Skeletal muscle satellite cell (primary cell): ENCODE results near the gene CHML.
"Not testable (repeated sequence)": the region's sequence is repeated elsewhere in the genome, so short reads cannot be mapped to it uniquely, and the experiment has no call there.

ENCODE experiments used
- H3K27me3 ChIP-seq: 2 replicates; pipeline ENCODE4 v1.7.0; 2013; ENCODE audit warnings: low read length; ENCODE audit not compliant: control insufficient read depth, insufficient read depth
- H3K36me3 ChIP-seq: 2 replicates; pipeline ENCODE4 v1.7.0; 2013; ENCODE audit warnings: mild to moderate bottlenecking, control low read depth, low read length; ENCODE audit not compliant: insufficient read depth
- H3K4me1 ChIP-seq: 2 replicates; pipeline ENCODE4 v1.7.0; 2013; ENCODE audit warnings: low read length; ENCODE audit not compliant: control insufficient read depth, insufficient read depth
- H3K4me2 ChIP-seq: 2 replicates; pipeline ENCODE4 v1.7.0; 2013; ENCODE audit warnings: mild to moderate bottlenecking, low read length
- H3K4me3 ChIP-seq: 2 replicates; pipeline ENCODE4 v1.7.0; 2013; ENCODE audit warnings: low read length
- H3K9ac ChIP-seq: 2 replicates; pipeline ENCODE4 v1.7.0; 2013; ENCODE audit warnings: mild to moderate bottlenecking, low read depth, low read length, moderate library complexity
- H3K9me3 ChIP-seq: replicated peaks from 2 replicates; pipeline ENCODE4 v1.7.0; 2013; ENCODE audit warnings: mild to moderate bottlenecking, control low read depth, low read length

The CHML gene

DNA sequence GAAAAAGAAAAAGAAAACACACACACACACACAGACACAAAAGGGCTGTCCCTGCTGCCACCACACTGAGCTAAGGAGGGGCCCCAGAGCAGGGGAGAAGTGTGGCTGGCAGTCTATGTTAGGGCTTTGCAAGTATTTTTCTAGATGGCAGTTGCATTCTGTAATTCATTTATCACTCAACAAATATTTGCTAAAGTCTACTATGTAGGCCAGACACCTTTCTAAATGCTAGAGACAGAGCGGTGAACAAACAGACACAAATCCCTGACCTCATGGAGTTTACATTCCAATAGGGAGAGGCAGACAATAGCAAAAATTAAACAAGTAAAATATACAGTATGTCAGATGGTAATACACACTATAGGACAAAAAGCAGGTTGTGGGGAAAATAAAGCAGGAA, 32.1 kb upstream of the CHML start:
- Histone ChIP-seq H3K27me3 (no peaks in the 10 kb centered on the region), H3K9ac (no peak overlapping the region), H3K4me1 (no peaks in the 10 kb centered on the region), H3K4me2 (no peak overlapping the region), H3K4me3 (no peak overlapping the region), H3K9me3 (no peaks in the 10 kb centered on the region), H3K36me3 (no peaks in the 10 kb centered on the region)

GRCh38 chr1:241666419-241666818, 26.2 kb upstream of the CHML start:
- H3K9me3 ChIP-seq, result no peaks in the 10 kb centered on the region
- no peak overlapping the region for H3K4me2 ChIP-seq
- no peaks in the 10 kb centered on the region for H3K36me3 ChIP-seq
- H3K27me3 ChIP-seq, result no peaks in the 10 kb centered on the region
- no peak overlapping the region for H3K4me3 ChIP-seq
- H3K9ac ChIP-seq, result no peak overlapping the region
- H3K4me1 ChIP-seq, result no peaks in the 10 kb centered on the region

DNA sequence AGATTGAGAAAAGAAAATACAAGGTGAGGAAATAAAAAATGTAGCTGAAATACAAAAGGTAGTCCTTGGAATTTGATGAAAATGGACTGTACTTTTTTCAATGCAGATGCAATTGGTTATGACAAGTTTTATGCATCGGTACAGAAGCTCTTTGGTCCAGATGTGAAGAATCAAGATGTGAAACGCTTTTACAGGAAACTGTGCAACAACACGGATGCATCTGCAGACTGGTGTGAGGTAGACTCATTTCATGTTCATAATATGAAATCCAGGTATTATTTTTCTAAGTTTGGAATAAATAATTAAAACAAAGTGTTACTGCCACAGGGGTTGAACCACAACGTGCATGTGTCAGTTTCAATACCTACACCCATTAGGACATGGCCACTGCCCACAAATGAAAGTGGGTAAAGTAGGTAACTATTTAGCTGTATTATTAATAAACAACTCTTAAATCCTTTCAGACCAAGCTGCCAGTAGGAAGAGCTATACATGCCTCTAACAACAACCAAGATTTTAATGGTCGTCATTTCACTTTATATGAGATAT, 20.3 kb upstream of the CHML start:
- Histone ChIP-seq H3K36me3 (no peaks in the 10 kb centered on the region), H3K4me2 (no peak overlapping the region), H3K4me3 (no peak overlapping the region), H3K4me1 (no peaks in the 10 kb centered on the region), H3K9me3 (no peaks in the 10 kb centered on the region), H3K27me3 (no peaks in the 10 kb centered on the region), H3K9ac (no peak overlapping the region)

DNA sequence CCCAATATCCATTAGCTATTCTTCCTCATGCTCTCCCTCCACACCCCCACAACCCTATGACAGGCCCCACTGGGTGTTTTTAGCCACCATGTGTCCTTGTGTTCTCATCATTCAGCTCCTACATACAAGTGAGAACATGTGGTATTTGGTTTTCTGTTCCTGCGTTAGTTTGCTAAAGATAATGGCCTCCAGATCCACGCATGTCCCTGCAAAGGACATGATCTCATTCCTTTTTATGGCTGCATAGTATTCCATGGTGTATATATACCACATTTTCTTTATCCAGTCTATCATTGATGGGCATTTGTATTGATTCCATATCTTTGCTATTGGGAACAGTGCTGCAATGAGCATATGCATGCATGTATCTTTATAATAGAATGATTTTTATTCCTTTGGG, 18.8 kb upstream of the CHML start:
- not testable (repeated sequence) for H3K4me3 ChIP-seq, H3K4me1 ChIP-seq, H3K27me3 ChIP-seq, H3K9me3 ChIP-seq, H3K36me3 ChIP-seq, H3K4me2 ChIP-seq, H3K9ac ChIP-seq

- H3K36me3 ChIP-seq, result no peaks in the 10 kb centered on the region
- H3K9ac ChIP-seq, result no peak overlapping the region
- H3K4me1 ChIP-seq, result no peaks in the 10 kb centered on the region
Measured at GRCh38 chr1:241658081-241658793, 18.1 kb upstream of the CHML start.

DNA sequence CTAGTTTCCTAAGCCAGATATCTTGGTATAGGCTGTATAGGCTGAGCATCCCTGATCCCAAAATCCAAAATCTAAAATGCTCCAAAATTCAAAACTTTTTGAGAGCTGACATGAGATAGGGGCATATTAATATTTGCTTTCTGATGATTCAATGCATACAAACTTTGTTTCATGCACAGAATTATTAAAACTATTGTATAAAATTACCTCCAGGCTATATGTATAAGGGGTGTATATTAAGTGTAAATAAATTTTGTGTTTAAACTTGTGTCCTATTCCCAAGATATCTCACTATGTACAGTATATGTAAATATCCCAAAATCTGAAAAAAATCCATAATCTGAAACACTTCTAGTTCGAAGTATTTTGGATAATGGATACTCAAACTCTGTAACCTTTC, 14.5 kb upstream of the CHML start:
- H3K9me3 ChIP-seq, result no peaks in the 10 kb centered on the region
- no peak overlapping the region for H3K4me3 ChIP-seq
- H3K4me1 ChIP-seq, result no peaks in the 10 kb centered on the region
- no peaks in the 10 kb centered on the region for H3K27me3 ChIP-seq
- H3K9ac ChIP-seq, result no peak overlapping the region
- no peaks in the 10 kb centered on the region for H3K36me3 ChIP-seq
- no peak overlapping the region for H3K4me2 ChIP-seq

More at GRCh38 chr1:241658081-241658793, 18.1 kb upstream of the CHML start:
- no peak overlapping the region for H3K4me3 ChIP-seq
- H3K27me3 ChIP-seq, result no peaks in the 10 kb centered on the region
- no peak overlapping the region for H3K4me2 ChIP-seq
- no peaks in the 10 kb centered on the region for H3K9me3 ChIP-seq

DNA sequence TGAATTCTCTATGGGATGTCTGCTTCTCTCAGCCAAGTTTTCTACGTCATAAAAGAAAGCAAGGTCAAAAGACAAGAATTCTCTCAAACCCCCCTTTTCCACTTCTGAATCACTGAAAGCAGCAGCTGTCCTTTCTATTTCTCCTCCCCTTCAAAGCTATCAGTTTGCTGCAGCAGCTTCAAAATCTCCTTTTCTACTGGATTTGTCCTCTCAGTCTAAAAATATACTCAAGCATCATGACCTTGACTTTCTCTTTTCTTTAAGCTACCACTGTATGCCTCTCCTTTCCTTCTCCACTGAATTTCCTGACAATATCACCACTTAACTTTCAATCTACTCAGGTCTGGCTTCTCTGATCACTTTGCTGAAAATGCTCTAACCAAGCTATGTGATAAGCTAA, 13.8 kb upstream of the CHML start:
- no peaks in the 10 kb centered on the region for H3K9me3 ChIP-seq
- H3K4me1 ChIP-seq, result no peaks in the 10 kb centered on the region

GRCh38 chr1:241652012-241652411, 11.8 kb upstream of the CHML start, which contains the start of gene WDR64:
Gene WDR64 (plus strand): TSS chr1:241652281. CDS start chr1:241652485, 204 bp downstream.
- Histone ChIP-seq H3K9ac (no peak within 1 kb of the TSS), H3K36me3 (no peaks in the 10 kb centered on the region), H3K4me1 (peaks cover 9% of the 10 kb centered on the region), H3K4me3 (no peak within 1 kb of the TSS), H3K9me3 (no peaks in the 10 kb centered on the region), H3K27me3 (no peaks in the 10 kb centered on the region), H3K4me2 (no peak within 1 kb of the TSS)

More for the DNA sequence above, 13.8 kb upstream of the CHML start:
- Histone ChIP-seq H3K4me3 (no peak overlapping the region), H3K36me3 (no peaks in the 10 kb centered on the region), H3K9ac (no peak overlapping the region), H3K27me3 (no peaks in the 10 kb centered on the region), H3K4me2 (no peak overlapping the region)

GRCh38 chr1:241648159-241648558, 8.0 kb upstream of the CHML start:
- H3K4me3 ChIP-seq, result no peak overlapping the region
- H3K36me3 ChIP-seq, result no peaks in the 10 kb centered on the region
- no peak overlapping the region for H3K4me2 ChIP-seq
- no peaks in the 10 kb centered on the region for H3K9me3 ChIP-seq
- H3K27me3 ChIP-seq, result no peaks in the 10 kb centered on the region
- H3K9ac ChIP-seq, result no peak overlapping the region
- H3K4me1 ChIP-seq, result peaks cover 9% of the 10 kb centered on the region

- no peaks in the 10 kb centered on the region for H3K36me3 ChIP-seq
- no peak overlapping the region for H3K4me3 ChIP-seq
- no peaks in the 10 kb centered on the region for H3K9me3 ChIP-seq
- peaks cover 9% of the 10 kb centered on the region for H3K4me1 ChIP-seq
- no peak overlapping the region for H3K9ac ChIP-seq
- no peaks in the 10 kb centered on the region for H3K27me3 ChIP-seq
- no peak overlapping the region for H3K4me2 ChIP-seq
Measured at GRCh38 chr1:241647658-241648057, 7.5 kb upstream of the CHML start.

DNA sequence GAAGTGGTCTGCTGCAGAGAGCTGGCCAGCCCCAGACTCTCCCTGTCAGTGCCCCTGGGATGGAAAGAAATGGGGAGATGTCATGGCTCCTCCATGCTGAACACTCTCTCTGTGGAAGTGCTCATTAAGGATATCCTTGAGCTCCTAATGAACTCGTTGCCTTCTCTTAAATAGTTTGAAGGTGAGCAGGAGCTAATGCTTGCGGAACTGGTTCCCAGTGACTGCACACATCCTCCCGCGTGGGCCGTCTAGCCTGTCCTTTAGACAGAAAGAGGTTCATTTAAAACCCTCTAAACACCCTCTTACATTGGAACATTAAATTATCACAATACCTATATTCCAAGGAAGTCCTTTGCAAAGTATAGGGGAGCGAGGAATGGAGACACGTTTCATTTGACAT, 6.0 kb upstream of the CHML start:
- H3K9ac ChIP-seq, result no peak overlapping the region
- peaks cover 20% of the 10 kb centered on the region for H3K4me1 ChIP-seq
- H3K27me3 ChIP-seq, result no peaks in the 10 kb centered on the region
- H3K4me2 ChIP-seq, result no peak overlapping the region
- H3K36me3 ChIP-seq, result no peaks in the 10 kb centered on the region
- no peak overlapping the region for H3K4me3 ChIP-seq
- H3K9me3 ChIP-seq, result no peaks in the 10 kb centered on the region

DNA sequence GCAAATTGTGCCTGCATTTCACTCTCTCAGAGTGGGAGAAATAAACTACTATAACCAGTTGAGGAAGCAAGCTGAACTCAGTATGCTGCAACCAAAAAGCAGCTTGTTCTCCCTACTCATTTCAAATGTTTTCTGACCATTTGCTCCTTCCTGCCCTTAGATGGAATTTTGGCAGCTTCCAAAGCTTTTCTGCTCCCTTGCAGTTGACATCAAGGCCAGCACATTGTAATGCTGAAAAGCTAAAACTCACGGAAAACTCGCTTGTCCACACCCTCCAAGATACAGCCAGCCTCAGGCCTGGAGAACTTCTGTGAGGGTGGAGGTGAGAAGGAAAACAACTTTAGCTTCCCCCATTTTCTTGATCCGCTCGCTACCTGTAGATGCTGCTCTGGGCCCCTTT, 5.0 kb upstream of the CHML start:
- Histone ChIP-seq H3K9me3 (no peaks in the 10 kb centered on the region), H3K4me3 (no peak overlapping the region), H3K9ac (no peak overlapping the region), H3K27me3 (no peaks in the 10 kb centered on the region), H3K36me3 (no peaks in the 10 kb centered on the region), H3K4me1 (peaks cover 28% of the 10 kb centered on the region), H3K4me2 (no peak overlapping the region)
